ENCODE measurements around the gene HBE1. TPM values are rescaled to one million over a fixed set of nuclear protein-coding genes. Genes with fewer than 3 reads are reported as not detected.

Gene HBE1
- total RNA-seq, 6 donors from 2014 or later, result 2.5 to 3.0 TPM; not detected in 4

DNA sequence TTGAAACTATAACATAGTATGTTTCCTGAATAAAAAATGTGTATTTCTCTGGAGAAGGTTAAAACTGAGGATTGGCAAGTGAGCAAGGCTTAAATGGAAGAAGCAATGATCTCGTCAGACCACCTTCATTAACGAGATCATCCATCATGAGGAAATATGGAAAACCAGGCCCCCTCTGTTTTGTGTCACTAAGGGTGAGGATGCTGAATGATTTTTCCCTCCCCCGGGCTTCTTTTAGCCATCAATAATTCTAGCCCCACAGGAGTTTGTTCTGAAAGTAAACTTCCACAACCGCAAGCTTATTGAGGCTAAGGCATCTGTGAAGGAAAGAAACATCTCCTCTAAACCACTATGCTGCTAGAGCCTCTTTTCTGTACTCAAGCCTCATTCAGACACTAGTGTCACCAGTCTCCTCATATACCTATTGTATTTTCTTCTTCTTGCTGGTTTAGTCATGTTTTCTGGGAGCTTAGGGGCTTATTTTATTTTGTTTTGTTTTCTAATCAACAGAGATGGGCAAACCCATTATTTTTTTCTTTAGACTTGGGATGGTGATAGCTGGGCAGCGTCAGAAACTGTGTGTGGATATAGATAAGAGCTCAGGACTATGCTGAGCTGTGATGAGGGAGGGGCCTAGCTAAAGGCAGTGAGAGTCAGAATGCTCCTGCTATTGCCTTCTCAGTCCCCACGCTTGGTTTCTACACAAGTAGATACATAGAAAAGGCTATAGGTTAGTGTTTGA lies 5.8 kb upstream of the HBE1 start:
- H3K27me3 ChIP-seq, result no peaks in the 10 kb centered on the region
- TF ChIP-seq CTCF (IDR thresholded peaks at IDR 0.05) (no peak), POLR2A (IDR thresholded peaks at IDR 0.05) (no peak), EP300 (IDR thresholded peaks at IDR 0.05) (no peak), POLR2AphosphoS5 (IDR thresholded peaks at IDR 0.05) (no peak)
- H3K27ac ChIP-seq, result no peak overlapping the region
- H3K36me3 ChIP-seq, result no peaks in the 10 kb centered on the region
- H3K4me1 ChIP-seq, result no peaks in the 10 kb centered on the region
- no peak for DNase-seq
- WGBS, 2 donors, result 76 to 78% methylated on average over 6 of the region's 6 CpGs
- H3K9me3 ChIP-seq, result no peaks in the 10 kb centered on the region
- ATAC-seq (ENCODE audit: low FRiP score in 2 of 2), result no peak
- H3K4me3 ChIP-seq, result no peak overlapping the region

GRCh38 chr11:5274395-5274794 lies 4.7 kb upstream of the HBE1 start:
- TF ChIP-seq CTCF (IDR thresholded peaks at IDR 0.05) (no peak), EP300 (IDR thresholded peaks at IDR 0.05) (no peak), POLR2AphosphoS5 (IDR thresholded peaks at IDR 0.05) (no peak), POLR2A (IDR thresholded peaks at IDR 0.05) (no peak)

GRCh38 chr11:5272395-5273017 lies 2.8 kb upstream of the HBE1 start:
- no peak for ATAC-seq (ENCODE audit: low FRiP score in 2 of 2)
- no peaks in the 10 kb centered on the region for H3K9me3 ChIP-seq
- H3K27me3 ChIP-seq, result no peaks in the 10 kb centered on the region
- H3K27ac ChIP-seq, result no peak overlapping the region
- 58 to 82% methylated on average over 4 of the region's 4 CpGs for WGBS, 2 donors
- no peaks in the 10 kb centered on the region for H3K36me3 ChIP-seq
- no peak overlapping the region for H3K4me3 ChIP-seq
- DNase-seq, result no peak
- no peak for TF ChIP-seq POLR2A (IDR thresholded peaks at IDR 0.05)
- TF ChIP-seq EP300 (IDR thresholded peaks at IDR 0.05), result no peak
- TF ChIP-seq CTCF (IDR thresholded peaks at IDR 0.05), result no peak
- no peak for TF ChIP-seq POLR2AphosphoS5 (IDR thresholded peaks at IDR 0.05)
- H3K4me1 ChIP-seq, result no peaks in the 10 kb centered on the region

More at GRCh38 chr11:5274395-5274794, 4.7 kb upstream of the HBE1 start:
- WGBS, 2 donors, result 67 to 81% methylated on average over 5 of the region's 5 CpGs
- no peak overlapping the region for H3K4me3 ChIP-seq
- no peak for DNase-seq
- H3K4me1 ChIP-seq, result no peaks in the 10 kb centered on the region
- H3K27me3 ChIP-seq, result no peaks in the 10 kb centered on the region
- H3K36me3 ChIP-seq, result no peaks in the 10 kb centered on the region
- H3K9me3 ChIP-seq, result no peaks in the 10 kb centered on the region
- no peak overlapping the region for H3K27ac ChIP-seq
- ATAC-seq (ENCODE audit: low FRiP score in 2 of 2), result no peak

DNA sequence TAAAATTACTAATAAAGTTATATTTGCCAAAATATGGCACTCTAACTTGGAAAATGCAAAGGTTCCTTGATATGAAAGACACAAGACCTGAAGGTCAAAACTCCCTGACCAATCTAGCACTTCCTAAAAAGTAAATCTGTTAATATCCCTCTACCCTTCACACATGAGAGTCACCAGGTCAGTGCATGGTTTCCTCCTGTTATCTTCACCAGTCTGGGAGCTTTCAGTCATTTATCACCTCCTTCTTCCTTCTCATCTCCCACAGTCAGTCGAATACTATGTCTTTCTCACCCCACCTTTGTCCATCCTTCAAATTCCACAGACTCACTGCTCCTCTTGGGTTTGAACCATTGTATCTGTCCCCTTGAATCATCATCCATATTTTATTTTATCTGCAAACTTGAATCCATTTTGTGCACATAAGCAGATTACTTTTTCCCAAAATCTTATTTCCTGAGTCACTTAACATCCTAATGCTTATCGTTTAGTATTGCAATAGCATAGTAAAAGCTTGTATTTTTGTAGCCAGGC lies 2.6 kb downstream of the HBE1 start:
- no peak for TF ChIP-seq POLR2AphosphoS5 (IDR thresholded peaks at IDR 0.05)
- TF ChIP-seq POLR2A (IDR thresholded peaks at IDR 0.05), result no peak
- TF ChIP-seq EP300 (IDR thresholded peaks at IDR 0.05), result no peak
- TF ChIP-seq CTCF (IDR thresholded peaks at IDR 0.05), result no peak
- H3K36me3 ChIP-seq, result no peaks in the 10 kb centered on the region
- DNase-seq (no peak), ATAC-seq (ENCODE audit: low FRiP score in 2 of 2) (no peak)
- H3K27ac ChIP-seq, result no peak overlapping the region
- no peaks in the 10 kb centered on the region for H3K4me1 ChIP-seq
- H3K9me3 ChIP-seq, result no peaks in the 10 kb centered on the region
- H3K27me3 ChIP-seq, result no peaks in the 10 kb centered on the region
- 68 to 77% methylated on average over 2 of the region's 2 CpGs for WGBS, 2 donors
- H3K4me3 ChIP-seq, result no peak overlapping the region

Measured in upper lobe of left lung (tissue), 6 donors.